GM21619 (cell line): ENCODE results near the gene BAIAP2.

Experiments used
- ATAC-seq: cut with Tn5 transposase; IDR thresholded peaks from one replicate; pipeline ENCODE4 v1.9.1; 2021; ENCODE audit not compliant: unreplicated experiment

The BAIAP2 gene

DNA sequence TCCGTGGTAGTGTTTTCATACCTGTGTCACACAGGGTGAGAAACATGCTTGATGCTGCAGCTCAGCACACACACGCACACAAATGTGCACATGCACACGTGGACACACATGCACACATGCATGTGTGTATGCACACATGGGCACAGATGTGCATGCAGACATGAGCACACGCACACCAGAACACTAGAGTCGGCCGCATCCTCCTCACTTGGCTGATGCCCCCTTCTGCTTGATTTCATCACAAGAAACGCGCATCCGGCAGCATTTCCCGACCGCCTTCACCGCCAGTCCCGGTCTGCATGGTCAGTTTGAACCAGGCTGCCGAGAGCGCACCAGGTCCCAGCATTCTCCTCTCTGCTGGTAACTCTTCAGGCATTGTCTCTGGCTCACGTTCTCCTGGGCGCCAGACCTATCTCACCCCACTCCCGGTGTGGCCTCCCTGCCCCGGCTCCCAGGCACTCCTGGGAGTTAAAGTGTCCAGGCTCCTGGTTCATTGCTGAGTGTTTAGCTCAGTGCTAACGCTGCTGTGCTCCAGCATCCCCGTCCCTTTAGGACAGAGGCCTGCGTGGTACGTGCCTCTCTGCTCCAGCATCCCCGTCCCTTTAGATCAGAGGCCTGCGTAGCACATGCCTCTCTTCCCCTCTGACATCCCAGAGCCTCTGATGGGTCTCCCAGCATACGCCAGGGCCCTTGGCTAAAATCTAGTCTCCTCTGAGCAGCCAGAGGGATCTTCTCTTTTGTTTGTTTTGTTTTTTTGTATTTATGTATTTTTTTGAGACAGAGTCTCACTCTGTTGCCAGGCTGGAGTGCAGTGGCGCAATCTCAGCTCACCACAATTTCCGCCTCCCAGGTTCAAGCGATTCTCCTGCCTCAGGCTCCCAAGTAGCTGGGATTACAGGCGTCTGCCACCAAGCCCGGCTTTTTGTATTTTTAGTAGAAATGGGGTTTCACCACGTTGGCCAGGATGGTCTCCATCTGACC is 16.0 kb downstream of the BAIAP2 start:
- ATAC-seq: no peak

DNA sequence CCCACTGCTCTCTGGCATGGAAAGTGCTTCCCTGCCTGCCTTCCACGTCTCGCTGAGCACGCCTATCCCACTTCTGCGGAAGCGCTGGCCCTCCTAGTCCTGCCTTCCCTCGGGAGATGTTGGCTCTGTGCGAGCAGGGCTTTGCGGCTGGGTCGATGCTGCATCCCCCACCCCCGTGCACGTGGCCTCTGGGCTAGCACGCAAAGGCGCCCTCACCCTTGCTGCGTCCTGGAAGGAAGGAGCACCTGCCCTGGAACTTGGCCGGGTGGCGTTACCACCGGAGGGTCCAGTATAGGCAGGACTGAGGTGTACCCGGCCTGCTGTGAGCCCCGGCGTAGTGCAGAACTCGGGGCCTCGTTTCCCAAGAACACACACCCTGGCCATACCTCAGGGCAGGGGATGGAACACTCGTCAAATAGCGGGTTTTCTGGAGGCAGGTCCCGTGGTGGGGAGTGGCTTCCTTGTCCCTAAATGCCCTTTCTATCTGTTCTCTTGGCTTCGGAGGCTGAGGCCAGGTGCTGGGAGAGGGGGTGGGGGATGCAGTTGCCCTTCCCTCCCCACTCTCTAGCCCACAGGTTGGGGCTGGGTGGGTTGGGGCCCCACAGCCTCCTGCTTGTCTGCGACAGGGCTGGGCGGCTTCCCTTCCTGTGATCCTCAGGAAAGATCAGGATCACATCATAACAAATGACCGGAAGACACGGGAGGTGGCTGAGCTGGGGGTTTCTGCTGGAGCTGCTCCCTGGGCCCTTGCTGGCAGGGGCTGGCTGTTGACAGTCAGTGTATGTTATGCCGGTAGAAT is 17.4 kb downstream of the BAIAP2 start:
- no peak for ATAC-seq

DNA sequence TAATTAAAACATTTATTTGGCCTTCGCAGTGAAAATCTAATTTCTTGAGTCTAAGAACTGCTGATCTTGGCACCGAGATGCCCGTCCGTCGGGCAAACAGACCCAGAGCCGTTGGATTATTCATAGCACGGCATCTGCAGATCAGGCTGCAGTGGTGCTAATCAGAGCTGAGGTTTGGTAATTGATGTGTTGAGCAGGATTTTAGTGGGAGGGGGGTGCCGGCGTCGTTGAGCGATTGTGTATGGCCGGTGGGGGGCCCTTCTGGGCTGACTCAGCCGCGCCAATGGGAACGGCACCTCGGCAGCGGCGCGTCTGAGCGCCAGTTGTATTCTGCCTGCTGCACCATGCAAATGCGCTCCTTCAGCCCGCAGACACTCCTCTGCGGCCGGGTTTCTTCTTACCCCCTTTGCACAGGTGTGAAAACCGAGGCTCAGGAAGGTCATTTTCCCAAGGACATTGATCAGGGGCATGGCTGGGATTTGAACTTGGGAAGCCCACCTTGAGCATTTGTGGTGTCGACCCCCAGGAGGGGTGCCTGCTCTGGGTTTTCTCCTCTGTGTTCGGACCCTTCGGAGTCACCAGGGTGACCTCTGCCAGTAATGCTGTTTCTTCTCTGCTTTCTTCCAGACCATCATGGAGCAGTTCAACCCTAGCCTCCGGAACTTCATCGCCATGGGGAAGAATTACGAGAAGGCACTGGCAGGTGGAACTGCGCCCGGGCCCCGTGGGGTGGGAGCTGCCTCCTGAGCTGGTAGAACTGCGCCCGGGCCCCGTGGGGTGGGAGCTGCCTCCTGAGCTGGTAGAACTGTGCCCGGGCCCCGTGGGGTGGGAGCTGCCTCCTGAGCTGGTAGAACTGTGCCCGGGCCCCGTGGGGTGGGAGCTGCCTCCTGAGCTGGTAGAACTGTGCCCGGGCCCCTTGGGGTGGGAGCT is 18.4 kb downstream of the BAIAP2 start:
- no peak for ATAC-seq

DNA sequence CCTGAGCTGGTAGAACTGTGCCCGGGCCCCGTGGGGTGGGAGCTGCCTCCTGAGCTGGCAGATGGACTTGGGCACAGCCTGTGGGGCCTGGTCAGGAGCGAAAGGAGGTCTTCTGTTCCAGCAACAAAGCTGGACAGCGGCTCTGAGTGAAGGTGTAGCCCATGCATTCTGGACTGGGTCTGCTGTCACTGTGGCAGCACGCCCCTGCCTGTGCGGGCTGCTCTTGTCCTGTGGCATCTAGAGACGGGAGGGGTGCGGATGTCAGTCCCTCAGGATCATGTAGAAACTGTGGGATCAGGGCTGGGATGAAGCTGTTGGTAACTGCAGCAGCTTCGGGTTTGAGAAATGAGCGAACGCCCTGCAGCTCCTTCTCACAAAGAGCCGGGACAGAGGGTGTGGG is 19.4 kb downstream of the BAIAP2 start:
- no peak for ATAC-seq

DNA sequence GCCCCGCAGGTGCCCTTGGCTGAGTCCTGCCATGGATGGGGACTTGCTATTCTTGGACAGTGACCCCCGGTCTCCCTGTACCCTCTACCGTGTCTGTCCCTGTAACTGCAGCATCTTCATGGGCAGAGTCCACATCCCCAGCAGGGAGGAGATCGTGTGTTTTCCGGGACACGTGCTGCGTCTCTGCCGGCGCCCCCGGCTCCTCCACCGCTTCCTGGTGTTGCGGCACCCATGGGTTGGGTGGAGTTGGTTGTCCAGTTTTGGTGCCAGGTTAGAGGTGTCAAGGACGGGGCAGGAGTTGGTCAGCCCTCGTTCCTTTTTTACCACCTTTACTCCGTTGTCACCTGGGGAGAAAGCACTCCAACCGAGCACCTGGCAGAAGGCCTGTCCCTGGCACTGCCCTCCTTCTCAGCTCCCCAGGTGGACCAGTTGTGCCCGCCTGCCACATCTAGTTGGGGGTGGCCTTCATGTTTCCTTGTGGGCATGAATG is 20.0 kb downstream of the BAIAP2 start:
- no peak for ATAC-seq

DNA sequence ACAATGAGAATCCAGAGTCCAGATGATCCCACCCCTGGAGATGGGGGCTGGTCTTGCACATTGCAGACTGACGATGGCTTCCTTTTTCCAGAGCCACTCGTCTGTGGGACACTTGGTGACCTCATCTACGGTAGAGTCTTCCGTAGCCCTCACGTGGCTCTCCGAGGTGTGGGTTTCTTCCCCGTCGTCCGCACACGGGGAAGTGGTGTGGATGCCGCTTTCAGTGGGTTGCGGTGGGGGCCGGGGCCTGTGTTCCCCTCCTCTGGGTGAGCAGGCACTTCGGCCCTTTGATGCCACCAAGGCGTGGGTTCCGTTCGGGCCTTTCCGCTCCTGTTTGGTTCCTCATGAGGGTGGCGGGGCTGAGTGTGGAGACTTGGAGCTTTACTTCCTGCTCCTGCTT is 21.4 kb downstream of the BAIAP2 start:
- ATAC-seq: no peak

DNA sequence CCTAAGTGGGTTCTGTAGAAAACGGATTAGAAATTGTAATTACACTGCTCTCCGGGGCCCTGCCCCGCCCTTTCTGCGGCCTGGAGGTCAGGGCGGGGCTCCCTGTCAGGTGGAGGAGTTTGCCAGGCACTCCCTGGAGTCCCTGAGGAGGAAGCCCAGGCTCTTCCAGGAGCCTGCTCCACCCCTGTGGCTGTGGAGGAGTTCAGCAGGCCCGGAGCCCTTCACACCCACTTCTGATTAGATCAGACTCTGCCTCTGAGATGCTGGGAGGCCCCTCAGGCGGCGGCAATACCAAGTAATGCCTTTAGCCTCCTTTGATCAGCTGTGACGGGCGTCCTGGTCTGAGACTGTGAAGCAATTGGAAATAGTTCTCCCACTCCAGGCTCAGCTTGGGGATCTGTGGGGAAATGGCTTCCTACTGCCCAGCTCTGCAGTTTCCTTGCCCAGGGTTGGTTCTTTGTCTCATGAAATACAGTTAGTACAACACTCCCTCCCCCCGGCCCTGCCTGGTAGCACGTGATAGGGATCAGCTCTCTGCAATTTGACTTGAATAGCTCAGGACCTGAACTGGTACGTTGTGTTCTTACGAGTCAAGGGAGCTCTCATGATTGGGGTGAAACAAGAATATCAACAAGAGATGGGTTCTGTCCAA is 22.3 kb downstream of the BAIAP2 start:
- no peak for ATAC-seq

DNA sequence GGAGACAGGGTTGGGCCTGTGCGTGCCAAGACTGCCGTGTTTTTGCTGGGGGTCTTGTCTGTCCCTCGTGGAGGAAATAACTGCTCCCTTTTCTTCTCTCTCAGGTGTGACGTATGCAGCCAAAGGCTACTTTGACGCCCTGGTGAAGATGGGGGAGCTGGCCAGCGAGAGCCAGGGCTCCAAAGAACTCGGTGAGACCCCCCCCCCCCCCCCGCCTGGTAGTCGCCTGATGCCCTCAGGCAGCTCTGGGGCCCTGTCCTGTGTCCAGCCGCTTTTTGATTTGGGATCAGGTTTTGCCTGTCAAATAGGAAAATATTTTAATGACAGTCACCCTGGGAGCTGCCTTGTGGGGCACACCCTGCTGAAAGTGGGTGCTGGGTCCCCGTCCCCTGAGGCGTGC is 22.8 kb downstream of the BAIAP2 start:
- ATAC-seq: no peak

DNA sequence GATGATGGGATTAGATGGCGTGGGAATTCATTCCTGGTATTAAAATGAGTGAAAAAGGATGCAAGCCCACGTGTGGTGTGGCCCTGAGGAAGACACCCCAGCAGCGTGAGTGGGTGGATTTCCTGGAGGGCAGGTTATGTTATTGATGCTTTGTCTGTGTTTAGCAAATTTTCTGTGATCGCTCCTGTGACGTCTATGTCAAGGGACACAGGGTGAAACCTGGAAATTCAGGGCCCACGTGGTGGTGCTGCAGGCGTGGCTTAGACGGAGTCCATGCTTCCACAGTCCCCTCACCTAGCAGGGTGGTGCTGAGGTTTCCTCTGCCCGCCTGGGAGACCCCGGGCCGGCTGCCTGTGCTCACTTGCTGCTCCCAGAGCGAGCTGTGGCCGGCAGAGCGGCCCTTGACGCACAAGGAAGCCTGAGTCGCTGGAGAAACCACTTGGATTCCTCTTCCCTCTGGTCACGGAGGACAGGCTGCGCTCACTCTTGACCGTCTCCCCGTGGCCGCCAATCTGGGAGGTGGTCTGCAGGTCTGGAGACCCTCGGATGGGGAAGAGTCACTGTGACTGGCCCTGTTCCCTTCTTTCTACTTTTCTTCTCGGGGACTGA is 23.4 kb downstream of the BAIAP2 start:
- ATAC-seq: no peak

DNA sequence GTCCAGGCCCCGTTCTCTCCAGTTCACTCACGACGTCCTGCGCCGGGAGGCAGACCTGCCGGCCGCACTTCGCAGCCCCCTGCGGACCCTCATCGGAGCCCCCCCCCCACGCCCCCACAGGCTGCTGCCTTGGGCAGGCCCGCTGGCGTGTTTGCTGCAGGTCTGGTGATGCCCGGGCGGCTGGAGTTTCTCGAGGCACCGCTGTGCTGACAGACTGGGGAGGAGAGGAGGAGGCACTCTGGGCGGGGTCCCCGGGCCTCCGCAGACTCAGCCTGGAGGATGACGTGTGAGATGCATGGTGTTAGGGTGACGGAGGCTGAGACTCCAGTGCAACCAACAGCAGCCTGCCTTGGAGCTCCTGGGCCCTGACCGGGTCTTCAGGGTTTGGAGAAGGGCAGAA is 24.1 kb downstream of the BAIAP2 start:
- no peak for ATAC-seq

DNA sequence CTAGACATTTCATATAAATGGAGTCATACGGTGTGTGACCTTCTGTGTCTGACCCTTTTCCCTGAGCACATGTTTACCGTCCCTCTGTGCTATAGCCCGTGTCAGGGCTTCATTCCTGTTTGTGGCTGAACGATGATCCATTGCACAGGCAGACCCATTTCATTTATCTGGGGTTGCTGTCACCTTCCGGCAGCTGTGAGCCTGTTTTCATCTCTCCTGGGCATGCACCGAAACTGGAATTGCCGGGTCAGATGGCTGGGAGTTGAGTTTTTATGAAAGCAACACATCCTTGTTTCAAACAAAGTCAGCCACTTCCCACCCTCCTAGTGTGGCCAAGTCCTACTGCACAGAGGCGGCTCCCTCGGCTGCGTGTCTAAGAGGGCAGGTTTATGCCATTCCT is 25.5 kb downstream of the BAIAP2 start:
- no peak for ATAC-seq

DNA sequence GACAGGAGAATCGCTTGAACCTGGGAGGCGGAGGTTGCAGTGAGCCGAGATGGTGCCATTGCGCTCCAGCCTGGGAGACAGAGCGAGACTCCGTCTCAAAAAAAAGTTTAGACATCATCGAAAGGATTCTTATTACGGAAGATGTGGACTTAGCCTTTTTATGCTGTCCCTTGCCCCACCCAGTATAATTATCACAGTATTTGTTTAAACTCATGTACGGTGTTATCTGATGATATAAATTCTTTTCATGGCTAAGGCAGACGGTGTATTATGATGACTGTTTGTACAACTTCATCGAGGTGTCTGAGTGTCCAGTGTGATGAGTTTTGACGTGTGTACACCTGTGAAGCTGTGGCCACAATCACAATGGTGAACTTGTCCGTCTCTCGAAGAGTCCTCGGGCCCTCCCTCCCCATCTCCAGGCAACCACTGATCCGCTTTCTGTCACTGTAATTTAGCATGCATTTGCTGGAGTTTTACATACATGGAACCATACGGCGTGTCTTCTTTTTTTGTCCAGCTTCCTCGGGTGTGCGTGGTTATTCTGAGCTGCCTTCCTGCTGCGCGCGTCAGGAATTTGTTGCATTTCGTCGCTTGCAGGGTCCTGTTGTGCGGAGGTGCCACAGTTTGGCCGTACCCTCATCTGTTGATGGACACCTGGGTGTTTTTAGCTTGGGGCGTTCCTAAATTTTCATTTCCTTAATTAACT is 26.2 kb downstream of the BAIAP2 start:
- no peak for ATAC-seq

DNA sequence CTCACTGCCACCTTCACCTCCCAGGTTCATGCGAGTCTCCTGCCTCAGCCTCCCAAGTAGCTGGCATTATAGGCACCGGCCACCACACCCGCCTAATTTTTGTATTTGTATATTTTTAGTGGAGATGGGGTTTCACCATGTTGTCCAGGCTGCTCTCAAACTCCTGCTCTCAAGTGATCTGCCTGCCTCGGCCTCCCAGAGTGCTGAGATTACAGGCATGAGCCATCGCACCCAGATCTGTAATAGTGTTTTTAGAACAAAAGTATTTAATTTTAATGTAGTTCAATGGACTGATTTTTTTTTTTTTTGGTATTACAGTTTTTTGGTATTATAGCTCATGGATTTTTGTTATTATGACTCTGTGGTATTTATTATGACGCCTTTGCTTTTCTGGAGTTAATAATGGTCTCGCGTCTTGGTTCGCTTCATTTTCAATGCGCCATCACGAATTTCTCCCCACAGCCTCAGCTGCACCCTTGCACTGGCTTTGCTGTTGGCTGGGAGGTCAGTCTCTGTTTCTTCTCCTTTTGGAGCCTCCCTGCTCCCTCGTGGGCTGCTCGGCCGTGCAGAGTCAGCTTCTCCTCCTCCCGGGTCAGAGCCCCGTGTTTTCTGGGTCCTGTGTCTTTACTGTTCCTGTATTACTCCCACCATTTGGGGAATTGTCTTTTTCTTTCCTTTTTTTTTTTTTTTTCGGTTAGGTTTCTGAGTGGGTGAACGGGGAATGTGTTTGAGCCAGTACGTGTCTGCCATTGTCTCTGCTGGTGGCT is 27.2 kb downstream of the BAIAP2 start:
- ATAC-seq: no peak

DNA sequence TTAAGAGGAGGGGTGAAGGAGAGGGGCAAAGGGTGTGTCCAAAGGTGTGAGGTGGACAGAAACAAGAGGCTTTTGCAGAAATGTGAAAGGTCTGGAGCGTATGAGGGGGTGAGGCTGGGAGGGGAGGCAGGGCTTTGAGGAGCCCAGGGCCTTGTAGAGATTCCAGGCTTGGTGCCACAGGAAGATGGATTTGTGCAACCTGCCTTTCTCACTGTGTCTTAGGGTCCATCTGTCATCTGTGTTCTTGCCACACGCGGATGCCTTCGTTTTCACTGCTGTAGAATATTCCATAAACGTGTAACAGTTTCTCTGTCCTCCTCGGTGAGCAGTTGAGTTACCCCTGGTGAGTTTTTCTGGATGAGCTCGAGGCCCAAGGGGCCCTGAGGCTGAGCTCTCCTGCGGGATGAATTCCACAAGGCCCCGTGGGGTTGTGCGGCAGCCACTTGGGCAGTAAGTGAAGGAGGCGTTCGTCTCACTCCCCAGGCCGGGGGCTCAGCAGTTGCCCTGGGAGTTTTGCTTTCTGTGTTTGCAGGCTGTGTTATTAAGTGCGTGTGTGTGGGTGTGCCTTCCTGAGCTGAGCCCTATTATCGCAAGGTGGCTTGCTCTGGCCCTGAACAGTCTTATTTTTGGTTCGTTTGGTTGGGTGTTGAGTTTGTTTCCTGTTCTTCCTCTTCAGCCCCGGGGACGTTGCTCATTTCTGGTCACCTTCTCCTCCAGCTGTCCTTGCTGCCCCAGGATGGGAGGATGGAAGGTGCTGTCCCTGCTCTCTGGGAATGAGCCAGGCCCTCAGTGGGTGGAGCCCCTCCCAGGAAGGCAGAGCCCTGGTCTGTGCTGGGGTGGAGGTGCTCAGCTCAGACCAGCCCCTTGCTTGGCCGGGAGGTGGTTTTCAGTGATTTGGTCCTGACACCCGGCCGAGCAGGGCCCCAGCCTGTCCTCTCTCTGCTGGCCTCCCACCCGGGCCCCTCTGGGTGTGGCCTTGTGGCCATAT is 28.4 kb downstream of the BAIAP2 start:
- ATAC-seq: no peak

DNA sequence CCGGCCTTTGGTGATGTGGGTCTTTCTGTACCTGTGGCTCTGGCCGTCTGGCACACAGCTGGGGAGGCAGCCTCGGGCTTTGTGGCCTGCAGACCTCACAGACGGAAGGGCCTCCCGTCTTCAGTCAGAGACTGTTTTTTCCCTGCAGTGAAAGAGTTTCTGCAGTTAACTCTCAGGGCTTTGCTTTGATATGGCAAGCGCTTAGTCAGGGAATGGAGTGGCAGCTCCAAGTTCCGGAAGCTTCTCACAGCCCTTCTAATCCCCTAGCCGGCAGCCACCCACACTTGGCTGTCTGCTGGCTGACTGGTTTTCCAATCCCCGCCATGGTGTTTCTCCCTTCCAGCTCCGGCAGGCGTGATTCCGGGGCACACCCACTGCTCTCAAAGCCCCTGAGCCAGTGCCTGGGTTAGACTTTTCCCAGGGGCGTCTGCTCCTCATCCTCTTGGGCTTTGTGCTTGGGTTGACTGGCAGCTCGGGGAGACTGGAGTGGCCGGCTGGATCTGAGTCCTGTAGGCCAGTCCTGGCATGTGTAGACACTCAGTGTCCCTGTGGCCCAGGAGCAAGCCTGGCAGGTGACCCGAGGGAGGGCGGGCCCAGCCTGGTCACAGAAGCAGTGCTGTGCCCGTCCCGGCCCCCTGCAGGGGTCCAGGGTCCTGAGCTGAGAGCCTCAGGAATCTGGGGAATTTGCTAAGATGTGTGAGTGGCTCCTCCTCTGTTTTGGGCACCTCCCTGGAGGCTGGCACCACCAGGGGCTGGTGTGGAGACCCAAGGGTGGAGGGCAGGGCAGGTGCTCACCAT is 29.9 kb downstream of the BAIAP2 start:
- no peak for ATAC-seq

DNA sequence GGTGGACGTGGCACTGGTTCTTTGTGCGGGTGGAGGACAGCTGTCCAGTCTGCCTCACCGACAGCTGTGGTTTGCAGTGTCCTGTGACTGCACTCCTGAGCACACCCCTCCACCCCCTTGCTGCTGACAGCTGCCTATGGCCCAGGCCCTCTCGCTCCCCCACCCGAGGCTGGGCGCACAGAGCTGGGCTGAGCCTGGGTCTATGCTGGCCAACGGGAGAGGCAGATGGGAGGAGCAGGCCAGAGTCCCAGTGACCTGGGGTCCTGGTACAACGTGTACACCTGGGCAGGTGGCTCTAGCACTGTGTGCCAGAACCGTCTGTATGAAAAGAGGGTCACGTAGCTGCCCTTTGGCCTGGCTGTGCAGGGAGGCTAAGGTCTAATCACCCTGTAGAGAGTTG is 30.5 kb downstream of the BAIAP2 start:
- no peak for ATAC-seq

DNA sequence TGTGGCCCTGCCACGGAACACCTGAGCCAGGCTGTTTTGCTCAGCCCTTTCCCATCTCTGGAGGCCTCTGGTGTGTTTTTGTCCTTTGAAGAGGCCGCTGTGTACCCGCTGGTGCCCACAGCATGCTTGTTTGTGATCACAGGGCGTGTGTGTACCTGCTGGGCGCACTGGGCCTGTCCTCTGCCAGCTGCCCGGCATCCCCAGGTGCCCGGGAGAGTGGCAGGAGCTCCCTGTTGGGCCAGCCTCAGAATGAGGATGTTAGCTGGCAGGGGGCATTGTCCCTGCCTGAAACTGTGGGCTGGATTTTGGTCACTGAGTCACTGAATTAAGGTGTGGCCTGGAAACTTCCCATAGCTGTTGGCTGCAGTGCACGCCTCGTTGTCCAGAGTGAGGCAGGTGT is 31.1 kb downstream of the BAIAP2 start:
- ATAC-seq: no peak
